SK-N-DZ (cell line): ENCODE measurements around the gene GPR149.

Experiments used
- small RNA-seq, 2 experiments: library from RNA; depleted of rRNA; stranded (forward); fragments of <200 nt; gene quantifications; one replicate each; pipeline ENCODE3, GENCODE V24; 2014

Gene GPR149

Small RNAs within 50 kb of the gene (small RNA-seq; reads per million reads assigned to genes)
- 0 to 0.08 reads per million in 2 experiments for gene RF01210
